HG03097 (cell line): Measurements from ENCODE around the gene DGKZ.

ENCODE experiments used
- ATAC-seq: cut with Tn5 transposase; IDR thresholded peaks from one replicate; pipeline ENCODE4 v1.9.1; 2021; ENCODE audit not compliant: unreplicated experiment, low FRiP score

DGKZ gene

DNA sequence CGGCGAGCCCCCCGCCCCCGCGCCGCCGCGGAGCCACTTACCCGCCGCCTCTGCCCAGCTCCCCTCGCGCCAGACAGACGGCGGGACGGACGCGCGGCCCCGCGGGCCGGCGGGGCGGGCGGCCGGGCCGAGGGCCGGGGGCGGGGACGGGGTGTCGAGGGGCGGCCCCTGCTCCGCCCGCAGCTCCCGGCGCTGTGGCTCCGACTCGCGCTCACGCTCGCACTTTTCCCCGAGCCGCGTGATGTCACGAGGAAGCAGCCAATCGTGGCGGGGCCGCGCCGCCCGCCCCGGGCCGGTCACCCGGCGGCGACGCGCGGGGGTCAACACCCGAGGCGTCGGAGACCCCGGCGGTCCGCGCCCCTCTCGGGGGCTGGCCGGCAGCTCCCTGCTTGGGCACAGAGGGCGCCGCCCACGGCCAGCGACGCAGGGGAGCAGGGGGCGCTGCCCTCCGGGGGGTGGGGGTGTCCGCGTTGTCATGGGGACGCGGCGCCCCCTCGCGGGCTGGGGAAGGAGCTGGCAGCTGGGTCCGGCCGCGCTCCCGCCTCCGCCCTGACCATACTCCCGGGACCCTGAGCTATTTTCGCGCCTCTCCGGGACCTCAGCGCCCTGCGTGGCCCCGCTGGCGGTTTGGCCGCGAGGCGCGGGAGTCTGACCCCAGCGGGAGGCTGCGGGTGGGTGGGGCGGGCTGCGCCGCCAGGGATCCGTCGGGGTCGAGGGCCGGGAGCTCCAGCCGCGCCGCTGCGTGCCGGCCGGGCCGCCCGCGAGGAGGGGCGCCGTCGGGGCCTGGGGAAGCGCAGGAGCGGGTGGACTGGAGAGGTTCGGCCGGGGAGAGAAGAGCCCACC, 44.5 kb downstream of the DGKZ start, which contains the start of gene CHRM4:
Gene CHRM4 (minus strand): TSS at position 199 of the 843 bp plus-strand sequence. CDS start 5,219 bp downstream, outside the sequence.
- ATAC-seq = no peak

DNA sequence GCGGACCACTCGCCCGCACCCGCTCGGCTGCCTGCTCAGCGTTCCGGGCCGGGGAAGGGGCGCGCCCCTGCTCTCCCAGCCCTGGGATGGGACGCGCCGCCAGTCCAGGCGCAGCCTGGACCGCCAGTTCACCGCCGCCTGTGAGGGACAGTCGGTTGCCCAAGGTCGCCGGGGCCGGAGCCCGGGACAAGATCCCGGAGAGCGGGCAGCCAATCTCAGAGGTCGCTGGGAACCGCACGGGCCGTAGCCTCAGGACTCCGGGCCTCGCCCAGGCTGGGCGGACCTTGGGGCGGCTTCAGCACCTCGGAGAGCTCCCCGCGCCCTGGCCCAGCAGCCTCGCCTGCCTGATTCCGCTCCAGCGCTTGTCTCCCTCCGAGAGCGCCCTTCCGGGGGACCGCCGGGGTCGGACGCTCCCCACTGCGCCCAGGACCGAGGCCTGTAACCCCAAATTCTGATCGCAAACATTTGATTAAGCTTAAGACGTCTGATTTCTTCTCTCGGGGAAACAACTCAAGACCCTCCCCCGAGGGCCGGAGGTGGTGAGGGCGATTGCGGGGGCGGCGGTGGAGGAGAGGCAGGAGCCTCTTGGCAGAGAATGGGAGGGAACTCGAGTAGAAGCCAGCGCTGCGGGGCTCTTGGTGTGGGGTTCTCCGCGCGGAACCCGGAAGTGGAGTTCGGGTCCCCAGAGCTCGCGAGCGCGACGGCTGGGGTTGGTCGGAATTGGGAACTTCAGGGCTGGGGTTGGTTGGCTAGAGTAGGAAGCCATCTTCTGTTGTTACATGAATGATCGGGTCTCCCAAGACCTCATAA, 45.4 kb downstream of the DGKZ start:
- no peak for ATAC-seq

DNA sequence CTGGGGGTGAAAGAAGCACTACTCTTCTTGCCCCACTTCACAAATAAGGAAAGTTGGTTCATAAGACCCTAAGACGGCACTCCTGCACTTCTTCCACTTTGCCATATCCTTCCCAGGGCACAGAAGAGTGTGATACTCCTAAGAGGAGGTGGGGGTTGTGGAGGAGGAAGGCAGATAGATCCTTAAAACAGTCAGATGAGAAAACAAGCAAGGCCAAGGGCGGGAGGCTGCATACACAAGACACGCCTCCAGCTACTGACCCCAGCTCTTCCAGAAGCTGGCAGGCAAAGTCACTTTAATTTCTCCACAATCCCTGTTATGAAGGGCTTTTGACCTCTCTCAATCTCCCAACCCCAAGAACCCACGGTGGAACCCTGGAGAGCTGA, 46.0 kb downstream of the DGKZ start:
- no peak for ATAC-seq

DNA sequence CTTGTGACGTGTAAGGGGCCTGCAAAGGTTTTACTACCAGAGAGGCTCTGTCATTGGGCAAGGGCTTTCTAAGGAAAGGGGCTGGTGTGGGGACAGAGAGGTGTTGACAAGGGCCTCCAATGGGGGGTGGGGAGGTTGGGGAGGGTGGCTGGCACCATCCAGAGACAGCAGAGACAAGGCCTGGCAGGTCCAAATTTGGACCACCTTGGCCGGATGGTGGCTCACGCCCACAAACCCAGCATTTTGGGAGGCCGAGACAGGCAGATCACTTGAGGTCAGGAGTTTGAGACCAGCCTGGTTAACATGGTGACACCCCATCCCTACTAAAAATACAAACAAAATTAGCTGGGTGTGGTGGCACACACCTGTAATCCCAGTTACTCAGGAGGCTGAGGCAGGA, 46.5 kb downstream of the DGKZ start:
- ATAC-seq = no peak

DNA sequence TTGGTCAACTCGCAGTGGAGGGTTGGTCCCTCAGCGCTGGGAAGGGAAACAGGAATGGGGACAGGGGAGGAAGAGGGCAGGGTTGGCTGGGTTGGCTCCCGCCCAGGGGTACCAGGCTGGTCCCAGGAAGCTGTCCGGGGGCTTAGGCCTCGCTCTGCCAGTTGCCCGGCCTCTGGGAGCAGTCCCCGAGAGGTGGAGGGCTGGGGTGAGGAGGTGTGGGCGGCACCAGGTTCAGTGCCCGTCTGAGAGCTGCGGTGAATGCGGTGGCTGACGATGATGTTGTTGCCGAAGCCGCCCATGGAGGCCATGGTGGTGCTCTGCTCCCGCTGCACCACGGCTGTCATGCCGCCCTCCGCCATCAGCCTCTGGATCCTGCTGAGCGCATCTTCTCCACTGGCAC, 50.3 kb downstream of the DGKZ start:
- ATAC-seq = no peak

DNA sequence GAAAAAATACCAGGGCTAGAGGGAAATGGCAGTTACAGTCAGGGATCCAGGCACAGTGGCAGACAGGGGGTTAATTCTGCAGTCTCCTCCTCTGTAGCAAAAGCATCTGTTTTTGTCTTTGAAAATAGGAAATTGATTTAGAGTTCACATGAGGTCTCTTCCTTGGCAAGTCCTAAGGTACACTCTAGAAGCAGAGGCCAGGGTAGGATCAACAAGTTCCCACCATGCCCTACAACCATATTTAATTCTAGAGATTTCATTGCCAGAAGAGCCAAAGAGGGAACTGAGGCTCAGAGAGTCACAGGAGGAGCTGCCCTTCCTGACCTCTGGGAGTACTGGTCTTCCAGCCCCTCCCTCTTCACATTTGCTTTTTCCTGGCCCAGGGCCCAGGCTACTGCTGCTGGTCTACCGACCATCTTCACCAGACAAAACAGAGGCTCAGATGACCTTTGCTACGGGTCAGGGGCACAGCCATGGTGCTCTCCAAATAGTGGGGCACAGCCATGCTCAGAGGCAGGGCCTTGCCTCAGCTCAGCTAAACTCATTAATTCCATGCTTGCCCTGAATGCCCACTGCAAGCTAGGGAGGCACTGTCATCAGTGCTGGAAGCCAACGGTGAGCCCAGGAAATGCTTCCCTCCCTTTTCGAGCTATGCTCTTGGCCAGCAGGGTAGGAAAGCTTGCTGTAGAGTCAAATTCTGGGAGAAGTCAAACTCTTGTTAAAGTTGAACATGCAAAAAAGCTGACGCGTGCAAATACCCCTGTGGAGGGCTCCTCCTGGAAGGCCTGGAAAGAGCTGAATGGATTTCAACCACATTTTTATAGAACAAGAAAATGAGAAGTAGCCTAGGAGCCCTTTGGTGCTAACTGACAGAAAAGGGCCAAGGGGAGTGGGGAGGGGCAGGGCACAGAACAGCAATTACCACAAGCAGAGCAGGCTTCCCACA, 56.0 kb downstream of the DGKZ start:
- ATAC-seq = no peak

DNA sequence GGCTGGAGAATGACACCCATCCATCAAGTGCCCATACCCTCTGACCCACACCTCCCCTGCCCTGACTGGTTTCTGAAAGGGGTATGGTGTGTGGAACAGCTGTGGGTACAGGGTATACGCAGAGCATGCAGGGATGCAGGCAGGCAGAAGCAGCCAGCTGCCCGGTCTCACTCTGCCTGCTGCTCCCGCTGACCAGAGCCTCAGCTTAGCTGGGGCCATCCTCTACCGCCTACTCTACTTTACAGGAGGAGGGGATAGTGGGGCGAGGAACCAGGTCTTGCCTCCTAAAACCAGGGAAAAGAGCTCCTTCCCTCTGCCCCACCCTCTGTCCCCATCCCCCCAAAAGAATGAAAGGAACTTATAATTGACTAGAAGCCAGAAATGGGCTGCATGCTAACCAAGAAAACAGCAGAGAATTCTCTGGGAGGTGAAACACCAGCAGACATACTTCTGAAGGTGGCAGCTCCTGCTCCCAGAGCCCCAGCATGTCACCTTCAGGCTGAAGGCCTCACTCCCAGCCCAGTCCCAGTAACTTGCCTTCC, 57.3 kb downstream of the DGKZ start:
- ATAC-seq = no peak

DNA sequence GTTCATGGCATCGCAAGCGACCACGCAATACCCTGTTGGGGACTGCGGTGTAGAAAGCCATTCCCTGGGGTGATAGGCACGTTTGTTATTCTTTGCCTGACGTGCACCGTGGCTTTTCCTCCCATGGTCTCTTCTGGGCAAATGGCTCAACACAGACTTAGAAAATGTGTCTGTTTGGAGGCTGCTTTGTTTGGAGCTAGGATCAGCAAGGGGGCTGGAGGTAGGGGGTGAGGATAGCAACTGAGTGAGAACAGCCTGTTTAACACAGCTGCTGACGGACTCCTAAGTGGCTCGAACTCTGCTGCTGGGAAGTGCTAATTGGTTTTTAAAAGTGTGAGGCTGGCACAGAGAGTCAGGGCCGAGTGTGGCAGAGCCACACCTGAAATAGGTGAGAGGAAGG, 60.4 kb downstream of the DGKZ start:
- no peak for ATAC-seq

DNA sequence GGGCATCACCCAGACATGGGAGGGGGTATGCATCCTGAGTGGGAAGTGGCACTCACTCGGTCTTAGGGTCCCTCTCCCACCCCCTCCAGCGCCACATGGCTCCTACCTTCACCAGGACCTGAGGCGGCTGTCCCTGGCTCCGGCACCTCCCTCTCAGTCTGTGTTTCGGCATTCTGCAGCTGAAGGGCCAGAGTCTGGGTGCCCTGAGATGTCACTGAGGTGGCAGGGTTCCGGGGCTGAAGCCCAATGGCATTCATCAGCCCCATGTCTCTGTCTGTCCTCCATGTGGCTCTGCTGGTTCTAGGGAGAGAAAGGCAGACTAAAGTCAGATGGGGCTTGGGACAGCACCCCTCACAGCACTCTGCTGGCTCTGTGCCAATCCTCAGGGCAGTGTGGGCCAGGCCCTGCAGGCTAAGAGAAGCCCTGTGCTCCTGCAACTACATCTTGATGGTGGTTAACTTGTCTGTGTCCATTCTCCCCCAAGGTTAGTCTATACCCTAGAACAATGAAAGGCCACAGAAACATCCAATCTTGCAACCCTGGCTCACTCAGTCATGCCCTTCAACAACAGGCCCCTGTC, 61.2 kb downstream of the DGKZ start:
- ATAC-seq = no peak

DNA sequence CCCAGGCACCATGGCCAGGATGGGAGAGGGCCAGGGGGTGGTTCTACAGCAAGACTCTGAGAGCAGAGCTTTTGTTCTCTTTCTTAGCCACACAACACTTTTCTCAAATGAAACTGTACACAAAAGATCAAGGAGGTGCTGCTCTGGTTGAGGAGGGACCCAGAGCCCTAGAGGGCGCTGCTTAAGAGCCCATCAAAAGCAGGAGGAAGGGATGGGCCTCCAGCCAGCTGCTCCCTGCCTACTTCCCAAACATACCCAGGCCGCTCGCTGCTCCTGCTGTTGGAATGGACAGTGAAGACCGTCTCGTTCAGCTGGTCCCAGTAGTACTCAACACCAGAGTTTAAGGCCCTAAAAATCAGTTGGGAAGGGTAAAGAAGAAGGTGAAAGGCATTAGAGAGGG, 62.8 kb downstream of the DGKZ start:
- ATAC-seq = no peak

DNA sequence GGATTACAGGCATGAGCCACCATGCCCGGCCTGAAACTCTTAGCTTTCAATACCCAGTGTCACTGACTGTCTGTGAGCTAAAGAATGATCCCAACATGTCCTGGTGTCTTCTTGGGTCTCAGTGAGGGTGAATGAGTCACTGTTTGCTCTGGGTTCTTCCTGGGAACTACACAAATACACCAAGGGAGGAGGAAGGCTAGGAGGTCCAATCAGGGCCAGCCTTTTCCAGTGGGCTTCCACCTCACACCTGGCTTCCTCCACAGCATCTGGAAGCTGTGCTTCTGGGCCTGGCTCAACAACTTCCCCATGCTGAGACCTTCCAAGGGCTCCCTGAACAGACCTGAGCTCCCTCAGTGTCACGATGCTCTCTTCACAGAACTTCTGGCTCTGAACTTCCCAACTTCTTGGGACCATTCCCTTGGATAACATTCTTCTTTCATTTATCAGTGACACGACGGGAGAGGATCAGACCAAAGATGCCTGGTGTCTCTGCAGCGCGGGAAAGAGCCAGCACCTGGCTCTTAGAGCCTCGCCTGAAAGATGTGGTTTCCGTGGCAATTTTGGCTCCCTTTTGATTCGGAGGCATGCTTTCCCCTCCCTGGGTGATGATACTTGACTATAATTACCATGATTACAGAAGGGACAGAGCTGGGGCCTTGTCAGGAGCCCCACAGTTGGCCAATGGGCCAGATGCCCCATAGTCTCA, 66.7 kb downstream of the DGKZ start:
- no peak for ATAC-seq

DNA sequence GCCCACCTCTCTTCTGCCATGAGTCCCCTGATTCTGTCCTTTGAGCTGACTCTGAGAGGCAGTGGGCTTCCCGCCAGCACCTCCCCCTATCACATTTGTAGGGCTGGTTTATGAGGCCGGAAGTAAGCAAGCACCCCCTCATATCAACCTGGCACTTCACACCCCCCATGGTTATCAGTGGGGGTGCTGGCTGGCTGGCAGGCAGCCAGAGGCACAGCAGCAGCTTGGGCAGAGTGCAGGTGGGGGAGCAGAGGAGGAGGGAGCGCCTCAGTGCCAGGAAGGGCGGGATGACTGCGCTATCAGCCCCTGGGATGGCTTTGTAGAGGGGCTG, 67.2 kb downstream of the DGKZ start:
- ATAC-seq = no peak

DNA sequence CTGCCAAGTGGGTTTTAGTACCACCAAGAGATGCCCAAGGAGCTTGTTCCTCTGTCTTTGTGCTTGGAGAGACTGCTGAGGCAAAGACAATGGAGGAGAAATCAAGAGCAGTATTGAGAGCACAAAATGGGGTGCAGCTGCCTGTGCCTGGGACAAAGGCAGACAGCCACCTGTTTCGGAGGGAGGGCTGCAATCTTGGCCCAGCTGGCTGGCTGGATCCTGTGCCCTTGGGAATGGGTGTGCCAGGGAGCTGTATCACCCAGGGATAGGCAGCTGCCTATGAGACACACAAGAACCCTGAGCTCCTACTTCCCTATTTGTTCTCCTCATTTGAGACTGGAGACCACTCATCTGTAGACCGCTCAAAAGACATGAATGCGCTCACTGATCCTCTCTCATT, 67.6 kb downstream of the DGKZ start:
- ATAC-seq = no peak

DNA sequence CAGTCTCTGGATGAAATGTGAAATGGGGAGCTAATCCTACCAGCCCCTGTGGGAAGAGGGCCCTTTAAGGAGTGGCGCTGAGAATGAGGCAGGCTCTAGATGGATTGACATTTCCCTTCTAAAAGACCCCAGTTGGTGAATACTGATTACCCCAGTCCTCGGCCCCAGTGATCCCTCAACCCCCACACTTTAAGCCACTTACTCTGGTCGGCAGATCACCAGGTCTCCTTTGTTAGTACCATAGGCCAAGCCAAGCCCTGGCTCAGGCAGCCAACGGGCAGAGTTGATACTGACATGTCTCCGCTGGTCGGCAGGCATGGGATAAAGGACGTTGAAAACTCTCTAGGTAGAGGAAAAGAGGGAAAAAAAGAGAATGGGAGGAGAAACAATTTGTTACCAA, 70.4 kb downstream of the DGKZ start:
- ATAC-seq = no peak

DNA sequence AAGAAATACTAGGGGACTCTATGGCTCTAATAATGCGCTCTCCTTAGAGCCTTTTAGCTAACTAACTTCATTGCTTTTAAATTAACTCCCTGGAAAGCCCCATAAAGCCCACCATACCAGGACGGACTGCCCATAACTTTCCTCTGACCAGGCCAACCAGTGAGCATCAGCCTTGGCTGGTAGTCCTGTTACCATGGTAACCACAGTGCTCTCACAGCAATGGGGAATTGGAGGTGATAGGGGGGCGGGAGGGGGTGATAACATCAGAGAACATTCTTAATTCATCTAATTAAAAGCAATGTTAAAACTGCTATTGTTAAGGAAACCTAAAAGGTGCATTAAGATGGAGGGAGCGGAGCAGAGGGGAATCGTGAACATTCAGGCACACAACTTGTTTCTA, 71.5 kb downstream of the DGKZ start:
- ATAC-seq = no peak

DNA sequence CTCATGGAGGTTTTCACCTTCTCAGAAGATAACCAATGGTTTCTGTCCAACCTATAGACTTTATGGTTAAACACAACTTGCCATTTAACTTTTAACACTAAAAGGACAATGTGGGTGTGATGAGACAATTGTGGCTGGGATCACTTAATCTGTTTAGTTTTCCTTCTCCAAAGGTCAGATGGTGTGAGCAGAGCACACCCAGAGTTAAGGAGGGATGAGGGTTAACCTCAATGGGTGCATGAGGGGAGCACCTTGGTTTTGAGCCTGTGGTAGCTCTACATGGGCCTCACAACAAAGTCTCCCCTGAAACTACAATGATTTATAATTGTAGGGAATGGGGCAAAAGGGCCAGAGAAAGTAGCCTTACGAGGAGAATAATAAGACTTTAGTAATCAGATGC, 73.2 kb downstream of the DGKZ start:
- ATAC-seq = no peak

DNA sequence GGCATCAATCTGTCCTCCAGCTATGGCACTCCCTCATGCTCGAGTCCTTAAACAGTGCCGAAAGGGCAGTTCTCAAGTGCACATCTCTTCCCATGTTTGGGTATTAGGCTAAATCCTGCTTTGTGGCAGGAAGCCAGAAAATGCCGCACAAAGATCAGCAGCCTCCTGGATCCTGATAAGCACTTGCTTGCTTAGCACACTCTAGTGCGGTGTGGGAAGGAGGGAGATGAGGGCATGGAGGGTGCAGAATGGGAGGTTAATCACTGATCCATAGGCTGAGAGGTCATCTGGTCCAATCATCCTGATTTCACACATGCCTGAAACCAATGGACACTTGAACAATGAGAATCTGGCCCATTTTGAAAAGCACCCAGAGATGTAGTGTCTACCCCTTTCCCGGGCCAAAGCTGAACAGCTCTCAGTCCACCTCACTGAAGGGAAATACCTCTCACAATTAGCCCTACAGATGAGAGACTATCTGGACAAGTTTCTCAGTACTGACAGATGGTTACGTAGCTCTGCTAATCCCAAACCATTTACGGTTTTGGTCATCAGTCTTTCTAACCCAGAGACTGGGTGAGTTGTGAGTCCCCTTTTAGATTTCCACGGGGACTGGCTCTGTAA, 74.1 kb downstream of the DGKZ start:
- ATAC-seq = no peak

DNA sequence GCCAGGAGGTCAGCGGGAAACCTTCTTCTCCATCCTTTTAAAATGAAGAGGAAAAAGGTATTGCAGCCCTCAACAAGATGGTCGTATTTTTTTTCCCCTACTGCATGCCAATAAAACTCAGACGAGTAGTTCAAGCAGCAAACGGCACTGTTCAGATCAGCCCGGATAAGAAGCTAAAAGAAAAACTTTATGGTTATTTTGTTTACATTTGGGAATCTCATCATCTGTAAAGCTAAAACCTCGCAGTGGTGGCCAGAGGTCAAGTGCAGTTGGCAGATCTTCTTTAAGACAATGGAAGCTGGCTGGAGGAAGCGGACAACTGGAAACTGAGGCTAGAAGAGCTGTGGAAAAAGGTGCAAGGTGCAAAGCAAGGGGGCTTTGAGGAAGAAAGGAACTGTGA, 75.3 kb downstream of the DGKZ start:
- ATAC-seq = no peak
